SK-N-SH treated with all-trans-retinoic acid at 6 μM for 48 hours (cell line): Measurements from ENCODE around the gene ARHGEF16.

Experiments used
- ATAC-seq: fragments of 200-7000 bp; cut with Tn5 transposase; 3 replicates; pipeline ENCODE4 v1.9.1; 2020; ENCODE audit warnings: mild to moderate bottlenecking, moderate library complexity
- ARNTL ChIP-seq: fragments of 450-650 bp; formaldehyde crosslinking; IDR thresholded peaks from 2 replicates; pipeline ENCODE4 v1.5.0; 2020; ENCODE audit warnings: low read depth, mild to moderate bottlenecking, moderate library complexity, borderline replicate concordance
- CSDC2 ChIP-seq: fragments of 250-450 bp; sonication (Bioruptor Pico); IDR thresholded peaks from 2 replicates; pipeline ENCODE4 v1.5.0; 2020; ENCODE audit warnings: mild to moderate bottlenecking, moderate library complexity
- ESRRG ChIP-seq: fragments of 250-450 bp; sonication (Bioruptor Pico); IDR thresholded peaks from 2 replicates; pipeline ENCODE4 v1.6.1; 2021; ENCODE audit warnings: mild to moderate bottlenecking
- ISL1 ChIP-seq: fragments of 250-450 bp; sonication (Bioruptor Pico); IDR thresholded peaks from 2 replicates; pipeline ENCODE4 v2.1.2; 2022; ENCODE audit warnings: mild to moderate bottlenecking, moderate library complexity
- OSR1 ChIP-seq: fragments of 250-450 bp; sonication (Bioruptor Pico); IDR thresholded peaks from 2 replicates; pipeline ENCODE4 v1.8.0; 2022; ENCODE audit warnings: moderate library complexity, mild to moderate bottlenecking, inconsistent platforms
- PPARA ChIP-seq: fragments of 250-450 bp; sonication (Bioruptor Pico); IDR thresholded peaks from 2 replicates; pipeline ENCODE4 v1.5.0; 2020; ENCODE audit warnings: mild to moderate bottlenecking, borderline replicate concordance
- SNAI2 ChIP-seq: fragments of 250-450 bp; sonication (Bioruptor Pico); IDR thresholded peaks from 2 replicates; pipeline ENCODE4 v1.5.0; 2020; ENCODE audit warnings: mild to moderate bottlenecking, moderate library complexity
- TOX ChIP-seq: fragments of 250-450 bp; sonication (Bioruptor Pico); IDR thresholded peaks from 2 replicates; pipeline ENCODE4 v1.8.0; 2021; ENCODE audit warnings: mild to moderate bottlenecking, moderate library complexity, borderline replicate concordance
- ZC3H10 ChIP-seq: fragments of 250-450 bp; sonication (Bioruptor Pico); IDR thresholded peaks from 2 replicates; pipeline ENCODE4 v1.5.1; 2021; ENCODE audit warnings: mild to moderate bottlenecking, moderate library complexity
- ZFP3 ChIP-seq: fragments of 250-450 bp; sonication (Bioruptor Pico); IDR thresholded peaks from 2 replicates; pipeline ENCODE4 v1.5.0; 2020; ENCODE audit warnings: mild to moderate bottlenecking, moderate library complexity
- ZFP30 ChIP-seq: fragments of 450-650 bp; formaldehyde crosslinking; IDR thresholded peaks from 2 replicates; pipeline ENCODE4 v1.5.0; 2022; ENCODE audit warnings: mild to moderate bottlenecking, moderate library complexity
- ZNF565 ChIP-seq: fragments of 450-650 bp; formaldehyde crosslinking; conservative IDR thresholded peaks from 2 replicates; pipeline ENCODE4 v1.5.0; 2020; ENCODE audit warnings: low read depth, mild to moderate bottlenecking, moderate library complexity
- TF ChIP-seq, protein P1 (sequence below): fragments of 250-450 bp; sonication (Bioruptor Pico); IDR thresholded peaks from 2 replicates; pipeline ENCODE4 v1.8.0; 2020; ENCODE audit warnings: mild to moderate bottlenecking, moderate library complexity, borderline replicate concordance
- TF ChIP-seq, protein P2 (sequence below): fragments of 250-450 bp; sonication (Bioruptor Pico); IDR thresholded peaks from 2 replicates; pipeline ENCODE4 v1.8.0; 2021; ENCODE audit warnings: low read depth, mild to moderate bottlenecking, moderate library complexity, borderline replicate concordance
- TF ChIP-seq, protein P3 (sequence below): fragments of 250-450 bp; sonication (Bioruptor Pico); IDR thresholded peaks from 2 replicates; pipeline ENCODE4 v1.5.0; 2020; ENCODE audit warnings: mild to moderate bottlenecking, moderate library complexity

The ARHGEF16 gene

DNA sequence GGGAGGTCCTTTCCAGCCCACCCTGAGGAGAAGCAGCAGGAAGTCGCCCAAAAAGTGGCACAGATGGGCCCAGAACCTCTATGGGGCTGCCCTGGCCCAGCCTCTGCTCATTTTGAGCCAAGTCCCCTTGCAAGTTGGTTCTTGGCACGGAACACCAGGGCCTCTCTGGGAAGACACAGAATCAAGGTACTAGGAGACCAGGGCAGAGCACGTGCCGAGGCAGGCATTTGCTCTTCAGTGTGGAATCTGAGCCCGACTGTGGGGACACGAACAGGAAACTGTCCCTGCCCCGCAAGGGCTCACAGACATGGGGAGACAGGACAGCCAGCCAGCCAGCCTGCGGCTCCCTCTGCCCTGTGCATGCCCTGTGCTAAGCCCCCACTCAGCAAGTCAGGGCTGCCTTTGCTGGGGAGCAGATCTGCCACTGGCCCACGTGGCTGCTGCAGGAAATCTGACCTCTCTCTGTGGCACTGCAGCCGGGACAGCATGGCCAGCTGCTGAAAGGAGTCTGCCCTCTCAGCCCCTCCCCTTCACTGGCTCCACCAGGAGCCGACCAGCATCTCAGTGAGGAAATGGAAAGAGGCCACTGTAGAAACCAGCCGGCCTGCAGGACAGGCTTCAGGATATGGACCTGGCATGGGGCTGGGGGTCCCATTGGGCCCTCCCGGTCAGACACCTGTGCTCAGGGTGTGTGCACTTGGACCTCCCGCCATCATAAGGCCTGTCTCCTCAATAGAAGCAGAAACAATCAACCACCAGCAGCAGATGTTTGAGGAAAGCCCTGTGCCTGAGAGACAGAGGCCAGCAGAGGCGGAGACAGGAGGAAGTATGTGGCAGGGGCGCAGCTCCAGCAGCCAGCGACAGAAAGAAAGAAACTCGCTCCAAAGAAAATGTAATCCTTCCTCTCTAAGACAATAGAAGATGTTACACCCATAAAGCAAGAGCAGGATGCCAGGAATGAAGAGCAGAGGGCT, 3.7 kb downstream of the ARHGEF16 start:
- no peak for ATAC-seq
- TF ChIP-seq SNAI2 (CRISPR knock-in tag) (no peak), ZFP3 (CRISPR knock-in tag) (no peak)
- TF ChIP-seq, protein P1, sequence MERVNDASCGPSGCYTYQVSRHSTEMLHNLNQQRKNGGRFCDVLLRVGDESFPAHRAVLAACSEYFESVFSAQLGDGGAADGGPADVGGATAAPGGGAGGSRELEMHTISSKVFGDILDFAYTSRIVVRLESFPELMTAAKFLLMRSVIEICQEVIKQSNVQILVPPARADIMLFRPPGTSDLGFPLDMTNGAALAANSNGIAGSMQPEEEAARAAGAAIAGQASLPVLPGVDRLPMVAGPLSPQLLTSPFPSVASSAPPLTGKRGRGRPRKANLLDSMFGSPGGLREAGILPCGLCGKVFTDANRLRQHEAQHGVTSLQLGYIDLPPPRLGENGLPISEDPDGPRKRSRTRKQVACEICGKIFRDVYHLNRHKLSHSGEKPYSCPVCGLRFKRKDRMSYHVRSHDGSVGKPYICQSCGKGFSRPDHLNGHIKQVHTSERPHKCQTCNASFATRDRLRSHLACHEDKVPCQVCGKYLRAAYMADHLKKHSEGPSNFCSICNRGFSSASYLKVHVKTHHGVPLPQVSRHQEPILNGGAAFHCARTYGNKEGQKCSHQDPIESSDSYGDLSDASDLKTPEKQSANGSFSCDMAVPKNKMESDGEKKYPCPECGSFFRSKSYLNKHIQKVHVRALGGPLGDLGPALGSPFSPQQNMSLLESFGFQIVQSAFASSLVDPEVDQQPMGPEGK (CRISPR knock-in tag) = no peak

DNA sequence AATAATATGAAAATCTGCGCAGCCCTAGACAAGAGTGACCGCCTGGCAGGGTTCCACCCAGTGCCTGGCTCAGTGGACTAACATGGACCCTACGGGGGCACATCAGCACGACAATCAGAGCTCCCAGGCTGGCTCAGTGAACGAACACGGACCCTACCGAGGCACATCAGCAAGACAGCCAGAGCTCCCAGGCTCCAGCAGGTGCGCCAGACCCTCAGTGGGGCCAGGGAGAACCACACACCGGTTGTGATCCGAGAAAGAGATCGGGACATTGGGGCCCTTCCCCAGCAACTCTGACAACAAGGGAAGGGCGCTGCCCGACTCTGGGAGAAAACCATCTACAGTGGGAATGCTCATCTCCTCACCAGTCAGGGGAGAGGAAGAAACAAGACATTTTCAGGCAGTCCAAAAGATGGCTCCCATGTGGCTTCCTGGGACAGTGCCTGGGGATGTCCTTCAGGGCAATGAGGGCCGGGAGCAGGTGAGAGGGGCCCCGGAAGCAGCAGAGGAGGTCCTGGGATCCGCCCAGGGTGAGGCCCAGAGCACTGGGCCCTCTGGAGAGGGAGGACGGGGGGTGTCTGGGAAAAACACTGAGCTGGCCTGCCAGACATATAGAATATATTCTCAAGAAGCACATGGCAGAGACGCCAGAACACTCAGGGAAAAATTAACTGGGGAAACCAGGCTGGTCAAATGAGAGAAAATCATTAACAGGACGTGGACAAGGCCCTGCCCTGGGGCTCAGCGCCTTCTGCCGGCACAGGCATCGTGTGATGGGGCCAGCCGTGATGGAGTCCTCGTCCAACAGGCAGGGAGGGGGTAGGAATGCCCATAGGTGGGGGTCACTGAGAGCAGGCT, 4.8 kb downstream of the ARHGEF16 start:
- ATAC-seq = no peak
- TF ChIP-seq OSR1 (CRISPR knock-in tag) (no peak), SNAI2 (CRISPR knock-in tag) (no peak), ZC3H10 (CRISPR knock-in tag) (no peak), CSDC2 (CRISPR knock-in tag) (no peak), ESRRG (CRISPR knock-in tag) (no peak), PPARA (CRISPR knock-in tag) (no peak), ZNF565 (CRISPR knock-in tag) (no peak), ISL1 (CRISPR knock-in tag) (no peak)
- TF ChIP-seq, protein P1 (CRISPR knock-in tag) = no peak
- TF ChIP-seq, all 23 proteins: peak for 0

DNA sequence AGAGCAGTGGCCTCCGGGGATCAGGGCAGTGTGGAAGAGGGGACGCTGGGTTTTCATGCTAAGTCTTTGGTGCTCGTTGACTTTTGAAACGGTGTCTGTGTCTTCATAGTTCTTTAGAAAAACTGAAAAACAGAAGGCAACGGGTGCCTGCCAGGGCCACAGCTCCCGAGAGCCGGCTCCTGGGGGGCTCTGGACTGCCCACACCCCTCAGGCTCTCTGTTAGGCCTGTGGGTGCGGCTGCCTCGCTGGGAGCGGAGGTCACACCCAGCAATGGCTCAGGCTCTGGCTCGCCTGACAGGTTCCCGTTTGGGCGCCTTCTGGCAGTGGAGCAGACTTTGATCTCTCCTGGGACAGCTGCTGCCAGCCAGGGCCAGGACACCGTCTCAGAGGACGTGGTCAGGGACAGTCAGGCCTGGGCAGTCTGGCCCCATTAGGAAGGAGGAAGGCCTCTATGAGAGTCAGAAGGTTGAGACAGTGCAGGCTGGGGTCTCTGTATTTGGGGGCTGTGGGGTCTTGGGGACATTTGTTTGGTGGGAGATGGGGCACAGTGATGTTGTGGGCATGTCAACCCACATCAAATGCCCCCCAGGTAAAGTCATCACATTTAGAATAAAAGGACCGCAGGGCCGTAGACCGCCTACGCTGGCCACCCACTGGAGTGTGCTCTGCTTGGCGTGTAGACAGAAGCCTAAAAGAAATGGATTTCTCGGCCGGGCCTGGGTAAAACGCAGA, 5.6 kb downstream of the ARHGEF16 start:
- TF ChIP-seq ARNTL (CRISPR knock-in tag) (no peak), ZC3H10 (CRISPR knock-in tag) (no peak), PPARA (CRISPR knock-in tag) (no peak), ZFP30 (CRISPR knock-in tag) (no peak), SNAI2 (CRISPR knock-in tag) (no peak), TOX (CRISPR knock-in tag) (no peak)
- TF ChIP-seq, protein P2, sequence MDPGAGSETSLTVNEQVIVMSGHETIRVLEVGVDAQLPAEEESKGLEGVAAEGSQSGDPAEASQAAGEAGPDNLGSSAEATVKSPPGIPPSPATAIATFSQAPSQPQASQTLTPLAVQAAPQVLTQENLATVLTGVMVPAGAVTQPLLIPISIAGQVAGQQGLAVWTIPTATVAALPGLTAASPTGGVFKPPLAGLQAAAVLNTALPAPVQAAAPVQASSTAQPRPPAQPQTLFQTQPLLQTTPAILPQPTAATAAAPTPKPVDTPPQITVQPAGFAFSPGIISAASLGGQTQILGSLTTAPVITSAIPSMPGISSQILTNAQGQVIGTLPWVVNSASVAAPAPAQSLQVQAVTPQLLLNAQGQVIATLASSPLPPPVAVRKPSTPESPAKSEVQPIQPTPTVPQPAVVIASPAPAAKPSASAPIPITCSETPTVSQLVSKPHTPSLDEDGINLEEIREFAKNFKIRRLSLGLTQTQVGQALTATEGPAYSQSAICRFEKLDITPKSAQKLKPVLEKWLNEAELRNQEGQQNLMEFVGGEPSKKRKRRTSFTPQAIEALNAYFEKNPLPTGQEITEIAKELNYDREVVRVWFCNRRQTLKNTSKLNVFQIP (CRISPR knock-in tag) = no peak
- TF ChIP-seq, protein P3, sequence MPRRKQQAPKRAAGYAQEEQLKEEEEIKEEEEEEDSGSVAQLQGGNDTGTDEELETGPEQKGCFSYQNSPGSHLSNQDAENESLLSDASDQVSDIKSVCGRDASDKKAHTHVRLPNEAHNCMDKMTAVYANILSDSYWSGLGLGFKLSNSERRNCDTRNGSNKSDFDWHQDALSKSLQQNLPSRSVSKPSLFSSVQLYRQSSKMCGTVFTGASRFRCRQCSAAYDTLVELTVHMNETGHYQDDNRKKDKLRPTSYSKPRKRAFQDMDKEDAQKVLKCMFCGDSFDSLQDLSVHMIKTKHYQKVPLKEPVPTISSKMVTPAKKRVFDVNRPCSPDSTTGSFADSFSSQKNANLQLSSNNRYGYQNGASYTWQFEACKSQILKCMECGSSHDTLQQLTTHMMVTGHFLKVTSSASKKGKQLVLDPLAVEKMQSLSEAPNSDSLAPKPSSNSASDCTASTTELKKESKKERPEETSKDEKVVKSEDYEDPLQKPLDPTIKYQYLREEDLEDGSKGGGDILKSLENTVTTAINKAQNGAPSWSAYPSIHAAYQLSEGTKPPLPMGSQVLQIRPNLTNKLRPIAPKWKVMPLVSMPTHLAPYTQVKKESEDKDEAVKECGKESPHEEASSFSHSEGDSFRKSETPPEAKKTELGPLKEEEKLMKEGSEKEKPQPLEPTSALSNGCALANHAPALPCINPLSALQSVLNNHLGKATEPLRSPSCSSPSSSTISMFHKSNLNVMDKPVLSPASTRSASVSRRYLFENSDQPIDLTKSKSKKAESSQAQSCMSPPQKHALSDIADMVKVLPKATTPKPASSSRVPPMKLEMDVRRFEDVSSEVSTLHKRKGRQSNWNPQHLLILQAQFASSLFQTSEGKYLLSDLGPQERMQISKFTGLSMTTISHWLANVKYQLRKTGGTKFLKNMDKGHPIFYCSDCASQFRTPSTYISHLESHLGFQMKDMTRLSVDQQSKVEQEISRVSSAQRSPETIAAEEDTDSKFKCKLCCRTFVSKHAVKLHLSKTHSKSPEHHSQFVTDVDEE = no peak
- no peak for ATAC-seq
